SK-N-SH treated with all-trans-retinoic acid at 6 μM for 48 hours (cell line): ENCODE data around the gene RPS14.

Source experiments
- ESRRG ChIP-seq: fragments of 250-450 bp; sonication (Bioruptor Pico); IDR thresholded peaks from 2 replicates; pipeline ENCODE4 v1.6.1; 2021; ENCODE audit warnings: mild to moderate bottlenecking
- ZFP30 ChIP-seq: fragments of 450-650 bp; formaldehyde crosslinking; IDR thresholded peaks from 2 replicates; pipeline ENCODE4 v1.5.0; 2022; ENCODE audit warnings: mild to moderate bottlenecking, moderate library complexity

GRCh38 chr5:150410524-150411244 is 38.9 kb downstream of the RPS14 start:
- no peak for TF ChIP-seq ZFP30 (CRISPR knock-in tag)
- no peak for TF ChIP-seq ESRRG (CRISPR knock-in tag)
